GM18858 (cell line): ENCODE results near the gene TEX36.
"Not testable (repeated sequence)": the region's sequence is repeated elsewhere in the genome, so short reads cannot be mapped to it uniquely, and the experiment has no call there.

Experiments
- ATAC-seq: cut with Tn5 transposase; IDR thresholded peaks from one replicate; pipeline ENCODE4 v1.9.1; 2021; ENCODE audit not compliant: unreplicated experiment

The TEX36 gene, protein sequence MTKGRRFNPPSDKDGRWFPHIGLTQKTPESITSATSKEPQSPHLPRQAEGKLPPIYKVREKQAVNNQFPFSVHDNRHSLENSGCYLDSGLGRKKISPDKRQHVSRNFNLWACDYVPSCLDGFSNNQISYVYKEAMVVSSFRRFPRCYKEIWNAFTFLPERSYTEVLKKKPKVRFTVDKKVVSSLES

DNA sequence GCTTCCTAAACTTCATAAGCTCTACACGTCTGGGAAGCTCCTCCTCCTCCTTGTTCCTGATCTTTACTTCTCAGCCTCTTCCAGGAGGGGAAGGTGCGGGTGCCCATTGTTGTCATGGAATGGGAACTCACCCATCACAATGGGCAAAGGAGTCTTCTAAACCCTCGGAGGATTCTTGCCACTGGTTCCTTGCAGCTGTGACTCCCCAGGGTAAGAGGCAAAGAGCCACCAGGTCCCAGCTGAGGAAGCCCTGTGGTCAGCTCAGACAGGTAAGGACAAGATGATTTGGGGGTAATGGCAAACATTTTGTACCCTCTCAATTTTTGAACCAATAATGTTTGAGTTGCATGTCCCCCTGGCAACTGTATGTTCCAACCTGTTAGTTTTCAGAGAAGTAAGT, at the start of gene TEX36:
TEX36 (minus strand) TSS at position 101 of the 400 bp plus-strand sequence. CDS start 174 bp downstream, outside the sequence.
- ATAC-seq: no peak

DNA sequence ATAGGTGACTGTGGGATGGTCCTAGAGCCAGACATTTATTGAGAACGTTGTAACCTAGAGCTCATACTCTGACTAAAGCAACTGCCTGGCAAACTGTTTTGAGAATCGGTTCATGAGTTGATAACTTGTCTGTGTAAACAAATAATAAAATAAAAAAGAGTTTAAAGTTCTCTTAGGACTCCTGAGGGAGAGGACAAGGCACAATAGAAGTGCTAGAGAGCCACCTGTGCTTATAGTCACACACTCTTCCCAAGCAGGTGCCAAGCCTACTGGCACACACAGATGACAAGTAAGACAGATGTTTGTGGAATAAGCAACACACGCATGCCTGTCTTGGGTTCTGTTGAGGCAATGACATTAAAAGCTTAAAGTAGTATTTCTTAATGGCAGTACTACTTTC, 44.5 kb upstream of the TEX36 start:
- ATAC-seq: no peak

DNA sequence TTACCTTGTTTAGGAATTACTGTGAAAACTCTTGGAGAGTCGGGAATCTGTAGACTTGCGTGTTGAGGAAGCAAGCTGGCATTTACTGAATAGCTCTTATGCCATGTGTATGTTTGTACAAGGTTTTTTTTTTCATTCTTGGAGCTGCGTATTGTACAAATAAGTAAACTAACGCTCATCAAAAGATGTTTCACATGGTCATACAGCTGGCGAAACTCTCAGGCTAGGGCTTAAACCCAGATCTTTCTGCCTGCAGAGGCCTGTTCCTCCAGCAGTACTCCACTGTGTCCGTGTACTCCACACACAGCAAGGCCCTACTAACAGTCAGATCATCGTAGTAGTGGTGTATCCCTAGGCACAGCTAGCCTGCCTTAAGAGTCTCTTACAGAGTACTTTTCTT, 44.0 kb upstream of the TEX36 start:
- ATAC-seq: no peak

DNA sequence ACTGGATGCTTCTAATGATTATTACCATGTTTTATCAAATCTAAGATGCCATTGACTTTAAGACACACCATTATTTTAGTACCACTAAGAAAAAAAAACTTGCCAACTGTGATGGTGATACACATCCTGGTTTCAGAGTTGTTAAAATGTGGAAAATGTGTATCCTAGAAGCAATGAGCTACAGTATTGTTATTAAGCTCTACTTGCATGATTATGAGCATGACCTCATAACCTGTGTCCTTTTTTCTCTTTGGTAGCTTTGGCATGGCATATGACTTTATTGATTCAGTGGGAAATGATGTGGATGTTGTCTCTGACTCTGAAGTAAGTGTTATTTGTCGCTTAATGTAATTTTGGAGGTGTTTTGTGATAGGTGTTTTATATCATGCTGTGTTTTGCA, 39.8 kb upstream of the TEX36 start:
- ATAC-seq: no peak

DNA sequence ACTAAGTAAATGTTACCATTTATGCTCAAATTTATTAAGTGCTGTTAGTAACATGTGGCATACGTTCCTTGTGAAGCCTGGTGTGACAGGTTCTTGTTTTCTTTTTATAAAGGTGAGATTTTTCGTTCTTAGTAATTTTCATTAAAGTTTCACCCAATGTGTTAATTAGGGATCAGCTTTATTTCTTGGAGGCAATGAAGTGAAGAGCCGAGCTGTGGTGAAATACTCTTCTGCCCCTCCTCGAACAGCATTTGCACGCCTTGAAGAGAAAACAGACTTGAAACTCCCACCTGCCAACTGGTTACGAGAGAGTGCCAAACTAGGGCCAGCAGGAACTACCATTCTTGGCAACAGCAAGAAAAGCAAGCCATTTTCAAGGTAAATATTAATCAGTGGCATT, 38.1 kb upstream of the TEX36 start:
- peak; percentile 42 for ATAC-seq

DNA sequence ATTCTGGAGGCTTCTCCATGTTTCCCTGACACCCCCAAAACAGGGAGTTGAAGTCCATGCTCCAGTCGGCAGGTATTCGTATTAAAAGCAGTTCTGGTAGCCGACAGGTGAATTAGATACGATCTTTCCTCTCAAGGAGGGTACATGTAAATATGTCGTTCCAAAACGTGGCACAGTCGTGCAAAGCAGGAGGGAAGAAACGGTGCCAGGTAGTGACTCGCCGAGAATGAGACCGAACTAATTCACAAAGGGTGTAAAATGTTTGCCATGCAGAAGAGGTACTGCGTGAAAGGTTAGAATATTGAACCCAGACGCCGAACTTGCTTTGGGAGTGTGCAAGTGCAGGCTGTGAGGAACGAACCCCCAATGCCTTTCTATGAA, 37.0 kb upstream of the TEX36 start:
- ATAC-seq: no peak

DNA sequence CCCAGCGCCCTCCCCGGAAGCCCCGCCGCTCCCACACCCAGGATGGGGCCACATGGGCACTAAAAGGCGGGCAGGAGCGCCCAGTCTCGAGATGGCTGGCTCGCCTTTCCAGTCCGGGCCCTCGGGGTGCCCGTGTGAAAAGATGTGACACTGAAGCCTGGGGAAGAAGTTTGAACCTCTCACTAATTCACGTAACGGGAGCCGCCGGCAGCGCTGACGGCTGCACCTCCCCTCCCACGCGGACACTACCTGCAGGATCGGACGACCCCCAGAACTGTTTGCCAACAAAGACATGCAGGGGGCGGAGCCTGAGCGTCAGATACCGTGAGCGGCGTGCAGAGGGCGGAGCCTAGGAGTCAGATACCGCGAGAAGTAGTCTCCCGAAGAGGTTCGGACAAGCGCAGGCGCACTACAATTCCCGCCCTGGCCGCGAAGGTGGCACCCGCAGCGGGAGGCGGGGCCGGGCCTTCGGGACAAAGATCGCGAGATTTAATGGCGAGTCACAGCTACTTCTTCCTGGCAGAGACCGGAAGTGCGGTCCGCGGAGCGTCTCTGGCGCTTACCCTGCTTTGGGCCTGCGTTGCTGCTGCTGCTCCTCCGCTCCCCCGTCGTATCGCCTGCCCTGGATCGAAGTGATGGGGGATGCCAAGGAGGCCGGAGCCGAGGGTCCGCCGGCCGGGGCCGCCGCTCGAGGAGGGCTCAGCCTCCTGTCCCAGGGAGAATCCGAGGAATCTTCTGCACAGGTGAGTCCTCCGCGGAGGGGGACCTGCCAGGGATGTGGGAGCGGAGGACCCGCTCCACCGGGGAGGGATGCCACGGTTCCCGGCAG, 36.4 kb upstream of the TEX36 start, which contains the start of gene EDRF1:
EDRF1 (plus strand) TSS at position 537 of the 829 bp plus-strand sequence; CDS start at position 636, 99 bp downstream.
- peak; percentile 92 for ATAC-seq

DNA sequence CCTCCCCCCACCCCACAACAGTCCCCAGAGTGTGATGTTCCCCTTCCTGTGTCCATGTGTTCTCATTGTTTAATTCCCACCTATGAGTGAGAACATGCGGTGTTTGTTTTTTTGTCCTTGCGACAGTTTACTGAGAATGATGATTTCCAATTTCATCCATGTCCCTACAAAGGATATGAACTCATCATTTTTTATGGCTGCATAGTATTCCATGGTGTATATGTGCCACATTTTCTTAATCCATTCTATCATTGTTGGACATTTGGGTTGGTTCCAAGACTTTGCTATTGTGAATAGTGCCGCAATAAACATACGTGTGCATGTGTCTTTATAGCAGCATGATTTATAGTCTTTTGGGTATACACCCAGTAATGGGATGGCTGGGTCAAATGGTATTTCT, 31.8 kb upstream of the TEX36 start:
- not testable (repeated sequence) for ATAC-seq

DNA sequence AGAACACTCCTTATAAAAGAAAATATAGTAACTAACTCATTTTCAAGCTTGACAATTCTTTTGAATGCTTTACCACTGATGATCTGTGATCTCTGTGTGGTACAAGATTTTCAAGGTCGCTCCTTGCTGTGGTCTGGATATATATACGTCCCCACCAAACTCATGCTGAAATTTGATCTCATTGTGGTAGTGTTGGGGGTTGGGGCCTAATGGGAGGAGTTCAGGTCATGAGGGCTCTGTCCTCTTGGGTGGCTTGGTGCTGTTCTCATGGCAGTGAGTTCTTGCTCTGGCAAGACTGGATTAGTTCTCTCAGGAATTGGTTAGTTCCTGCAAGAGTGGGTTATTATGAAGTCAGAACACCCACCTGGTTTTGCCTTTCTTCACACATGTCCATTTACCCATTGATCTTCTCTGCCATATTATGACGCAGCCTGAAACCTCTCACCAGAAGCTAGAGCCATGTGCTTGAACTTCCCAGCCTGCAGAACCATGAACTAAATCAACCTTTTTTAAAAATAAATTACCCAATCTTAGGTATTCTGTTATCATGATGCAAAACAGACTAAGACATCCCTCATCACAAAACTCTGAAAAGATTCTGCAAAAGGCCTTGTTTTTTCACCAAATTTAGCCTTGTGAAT, 28.3 kb upstream of the TEX36 start:
- no peak for ATAC-seq

DNA sequence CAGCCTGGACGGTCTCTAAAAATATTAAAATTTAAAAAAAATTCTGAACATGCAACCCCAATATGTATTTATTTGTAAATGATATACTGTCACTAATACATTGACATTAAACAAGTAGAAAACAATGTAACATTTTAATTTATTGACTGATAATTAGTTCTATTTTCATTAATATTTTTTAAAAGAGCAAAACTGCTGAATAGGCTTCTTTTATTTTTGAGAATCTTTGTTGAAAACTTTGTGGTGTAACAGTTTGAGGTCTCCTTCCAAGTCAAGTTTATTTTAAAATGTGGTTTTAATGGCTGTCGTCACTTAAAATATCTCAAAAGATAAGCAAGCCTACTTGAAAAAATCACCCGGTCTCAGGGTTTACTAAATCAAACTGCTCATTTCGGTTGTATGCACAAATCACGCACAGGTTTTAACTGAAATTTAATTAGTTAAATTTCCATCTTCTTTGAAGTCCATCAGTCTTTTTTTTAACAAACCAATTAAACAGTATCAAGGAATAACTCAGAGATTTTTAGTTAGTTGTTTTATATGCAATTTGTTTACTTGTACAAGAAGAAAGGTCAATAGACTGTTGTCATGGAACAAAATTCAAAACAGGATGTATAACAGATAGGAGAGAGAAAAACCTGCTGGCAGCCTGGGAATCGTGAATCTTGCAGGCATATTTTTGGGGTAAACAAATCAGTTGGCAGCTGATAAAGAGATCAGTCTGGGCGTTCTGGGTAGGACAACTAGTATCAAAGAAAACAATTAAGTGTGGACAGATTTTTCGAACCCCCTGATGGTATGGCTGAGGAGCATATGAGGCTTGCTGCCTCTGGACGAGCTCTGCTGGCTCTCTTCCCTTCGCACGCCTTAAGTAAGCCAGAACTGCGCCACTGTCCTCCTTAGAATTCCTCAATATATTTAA, 26.9 kb upstream of the TEX36 start:
- ATAC-seq: no peak

DNA sequence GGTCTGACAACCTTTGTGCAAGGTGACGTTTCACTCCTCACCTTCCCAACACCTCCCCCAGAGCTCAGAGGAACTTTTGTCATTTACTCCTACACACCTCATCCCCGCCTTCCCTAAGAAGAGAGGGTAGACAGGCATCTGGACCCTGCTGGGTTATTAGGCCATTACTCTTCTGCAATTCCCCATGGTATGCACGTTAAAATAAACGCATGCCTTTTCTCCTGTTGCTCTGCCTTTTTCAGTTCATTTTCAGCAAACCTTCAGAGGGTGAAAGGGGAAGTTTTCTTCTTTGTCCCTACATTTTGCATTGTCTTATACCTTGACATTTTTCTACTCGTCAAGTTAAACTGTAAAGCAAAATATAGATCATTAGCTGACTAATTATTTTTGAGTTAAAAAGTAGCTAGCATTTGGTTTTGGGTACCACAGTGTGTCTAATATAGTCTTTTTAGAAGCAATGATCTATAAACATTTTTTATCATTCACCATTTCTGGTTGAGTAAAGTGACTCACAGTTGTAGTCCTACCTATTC, 26.1 kb upstream of the TEX36 start:
- no peak for ATAC-seq

DNA sequence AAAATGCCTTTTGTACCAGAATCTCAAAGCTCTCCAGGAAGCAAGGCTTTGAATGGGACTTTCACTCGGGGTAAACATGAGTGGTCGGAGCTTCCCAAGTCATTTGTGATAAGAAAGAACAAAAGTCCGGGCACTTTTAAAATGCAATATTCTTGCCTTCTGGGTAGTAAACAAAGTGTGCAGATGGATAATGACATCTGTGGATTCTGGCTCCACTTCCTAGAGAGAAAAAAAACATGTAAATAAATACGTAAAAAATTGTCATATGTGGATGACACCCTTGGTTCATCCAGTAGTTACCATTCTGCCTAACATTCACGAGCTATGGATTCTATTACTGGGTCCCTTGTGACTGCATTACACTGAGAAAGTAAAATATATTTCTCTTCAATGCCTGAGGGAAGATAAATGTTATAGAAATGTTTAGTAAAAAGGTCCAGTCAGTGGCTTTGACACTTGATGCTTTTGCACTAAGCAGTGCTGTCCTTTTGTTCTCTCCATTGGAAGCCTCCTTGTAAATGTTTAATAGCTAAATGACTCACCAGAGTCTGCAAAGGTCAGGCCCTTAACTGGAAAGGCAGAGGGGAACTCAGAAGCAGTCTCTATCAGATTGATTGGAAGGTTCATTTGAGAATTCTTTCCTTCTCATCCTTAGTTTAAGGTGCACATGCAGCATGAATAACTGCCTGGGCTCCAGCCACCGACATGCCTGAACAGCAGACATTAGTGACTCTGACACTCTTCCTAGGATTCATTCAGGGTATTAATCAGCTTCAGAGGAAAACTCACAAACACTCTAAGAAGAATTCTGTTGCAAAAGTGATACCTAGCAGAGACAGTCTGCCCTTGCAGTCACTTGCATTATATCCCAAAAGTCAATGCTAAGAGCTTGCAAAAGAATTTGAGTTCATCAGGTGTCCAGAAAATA, 24.8 kb upstream of the TEX36 start:
- no peak for ATAC-seq

DNA sequence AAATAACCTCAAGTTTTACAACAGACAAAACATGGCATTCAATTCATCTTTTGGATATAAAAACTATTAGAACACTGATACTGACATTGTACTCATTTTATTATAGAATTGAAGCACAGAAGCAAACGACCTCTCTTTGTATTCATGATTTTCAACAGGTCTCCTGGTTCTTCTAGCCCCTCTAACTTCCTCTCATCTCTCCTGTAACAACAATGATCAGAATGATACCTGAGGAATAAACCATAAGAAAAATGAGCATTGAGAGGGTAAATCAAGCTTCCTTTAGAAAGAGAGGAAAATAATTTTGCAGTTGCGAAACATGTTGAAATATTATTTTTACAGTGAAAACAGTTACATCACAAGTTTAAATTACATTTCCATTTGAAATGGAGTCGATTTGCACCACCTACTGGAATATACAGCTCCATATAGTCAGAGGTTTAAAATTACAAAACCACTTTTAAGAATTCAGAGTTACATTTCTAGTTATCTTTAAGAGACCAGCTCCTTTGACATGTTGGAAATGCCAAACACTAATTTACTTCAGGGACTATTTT, 17.5 kb upstream of the TEX36 start:
- no peak for ATAC-seq

DNA sequence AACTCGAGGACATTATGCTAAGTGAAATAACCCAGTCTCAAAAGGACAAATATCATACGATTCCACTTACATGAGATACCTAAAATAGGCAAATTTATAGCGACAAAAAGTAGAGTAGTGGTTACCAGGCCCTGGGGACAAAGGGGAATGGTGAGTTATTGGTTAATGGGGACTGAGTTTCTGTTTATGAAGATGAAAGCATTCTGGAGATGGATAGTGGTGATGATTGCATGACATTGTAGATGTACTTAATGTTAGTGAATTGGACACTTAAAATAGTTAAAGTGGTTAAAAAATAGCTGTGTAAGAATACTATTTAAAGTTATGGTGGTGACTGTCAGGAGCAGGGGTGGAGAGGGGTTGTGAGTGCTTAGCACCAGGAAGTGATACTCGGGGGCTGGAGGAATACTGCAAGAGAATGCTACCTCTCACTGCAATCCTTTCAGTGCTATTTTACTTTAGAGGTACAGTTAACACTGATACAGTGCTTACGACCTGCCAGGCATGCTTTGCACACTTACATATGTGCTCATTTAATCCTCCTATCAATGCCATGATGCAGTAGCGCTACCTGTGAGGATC, 16.7 kb upstream of the TEX36 start:
- no peak for ATAC-seq

DNA sequence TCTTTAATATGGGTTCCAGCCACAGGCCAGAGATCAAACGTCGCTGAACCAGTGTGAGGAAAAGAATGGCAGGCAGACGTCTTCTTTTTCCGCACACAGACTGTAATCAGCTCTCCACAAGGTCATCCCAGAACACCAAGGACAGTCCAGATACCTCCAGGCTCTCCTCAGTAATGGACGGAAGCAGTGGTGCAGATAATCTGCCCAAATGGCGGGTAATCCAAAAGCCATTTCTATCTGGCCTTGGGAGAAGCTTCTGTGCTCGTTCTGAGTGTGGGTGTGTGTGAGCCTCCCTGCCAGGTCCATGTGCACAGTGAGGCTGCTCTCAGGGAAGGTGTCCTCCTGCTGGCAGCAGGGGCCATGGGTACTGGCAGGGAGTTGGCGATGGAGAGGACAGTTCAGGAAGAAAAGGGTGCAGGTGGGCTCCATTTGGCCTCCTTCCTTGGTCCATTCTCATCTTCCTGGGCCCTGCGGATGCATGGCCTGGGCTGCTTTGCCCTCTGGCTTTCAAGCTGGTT, 15.6 kb upstream of the TEX36 start:
- ATAC-seq: no peak

DNA sequence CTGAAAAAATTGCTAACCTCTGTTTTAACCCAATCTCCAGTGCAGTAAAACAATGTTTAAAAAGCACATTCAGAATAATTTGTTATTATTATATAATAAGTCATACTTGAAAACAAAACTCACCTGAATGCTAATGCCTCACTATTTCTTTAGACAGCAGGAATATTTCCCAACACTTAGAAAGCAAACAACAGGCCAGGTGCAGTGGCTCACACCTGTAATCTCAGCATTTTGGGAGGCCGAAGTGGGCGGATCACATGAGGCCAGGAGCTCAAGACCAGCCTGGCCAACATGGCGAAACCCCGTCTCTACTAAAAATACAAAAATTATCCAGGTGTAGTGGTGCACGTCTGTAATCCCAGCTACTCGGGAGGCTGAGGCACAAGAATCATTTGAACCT, 13.9 kb upstream of the TEX36 start:
- not testable (repeated sequence) for ATAC-seq

DNA sequence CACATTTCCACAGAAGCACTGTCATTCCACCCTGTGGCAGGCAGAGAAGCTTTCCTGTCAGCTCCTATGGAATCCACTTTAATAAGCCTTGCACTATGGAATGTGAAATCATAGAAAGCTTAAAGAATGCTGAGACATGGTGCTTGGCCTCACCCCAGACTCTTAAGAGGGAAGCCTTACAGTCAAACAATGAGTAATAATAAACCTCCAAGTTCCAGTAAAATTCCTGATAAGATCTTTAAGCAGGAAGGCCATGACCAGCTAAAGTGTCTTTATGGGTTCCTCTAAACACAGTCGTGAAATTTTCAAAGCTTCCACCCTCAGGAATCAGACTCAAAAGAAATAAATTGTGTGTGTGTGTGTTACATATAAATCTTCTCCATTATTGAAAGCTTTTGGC, 11.9 kb upstream of the TEX36 start:
- ATAC-seq: no peak

DNA sequence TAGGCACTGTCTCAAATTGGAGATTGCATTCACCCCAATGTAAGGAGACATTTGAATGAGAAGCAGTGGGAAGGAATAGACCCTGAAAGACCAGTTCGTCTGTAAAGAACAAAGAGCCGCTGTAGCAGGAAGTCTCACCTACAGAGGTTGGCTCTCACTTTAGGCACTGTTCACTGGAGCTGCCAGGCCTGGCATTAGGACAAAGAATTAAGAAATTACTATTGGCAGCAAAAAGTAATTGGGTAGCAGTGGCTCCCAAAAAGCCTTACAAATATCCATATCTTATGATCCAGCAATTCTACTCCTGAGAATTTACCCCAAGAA, 10.5 kb upstream of the TEX36 start:
- ATAC-seq: no peak
